DND-41 (cell line): ENCODE data around the gene MMP24.
"Not testable (repeated sequence)": the region's sequence is repeated elsewhere in the genome, so short reads cannot be mapped to it uniquely, and the experiment has no call there.

Experiments
- ATAC-seq: fragments of 200-7000 bp; cut with Tn5 transposase; 3 replicates; pipeline ENCODE4 v1.9.1; 2021; ENCODE audit warnings: low read depth; ENCODE audit not compliant: insufficient read depth
- DNase-seq: peaks from one replicate; pipeline ENCODE4 v3.0.0-alpha.2; 2020
- H2AFZ ChIP-seq: 2 replicates; pipeline ENCODE4 v1.6.0; 2012; ENCODE audit warnings: low read depth, low read length
- H3K27ac ChIP-seq: 2 replicates; pipeline ENCODE4 v1.5.1; 2012; ENCODE audit warnings: low read length, inconsistent platforms
- H3K27me3 ChIP-seq: fragments of 200-600 bp; sonication (generic); 2 replicates; pipeline ENCODE4 v1.6.0; 2012; ENCODE audit warnings: low read length, mild to moderate bottlenecking, inconsistent platforms; ENCODE audit not compliant: insufficient read depth, poor library complexity
- H3K36me3 ChIP-seq: 2 replicates; pipeline ENCODE4 v1.5.1; 2012; ENCODE audit warnings: low read length, inconsistent platforms; ENCODE audit not compliant: insufficient read depth
- H3K4me1 ChIP-seq: 2 replicates; pipeline ENCODE4 v1.5.1; 2012; ENCODE audit warnings: mild to moderate bottlenecking, low read length; ENCODE audit not compliant: insufficient read depth
- H3K4me2 ChIP-seq: 2 replicates; pipeline ENCODE4 v1.6.0; 2012; ENCODE audit warnings: mild to moderate bottlenecking, moderate library complexity, low read length, inconsistent platforms; ENCODE audit not compliant: insufficient read depth
- H3K4me3 ChIP-seq, 2 experiments: fragments of 200-600 bp in 1 of 2; shearing (Covaris generic) in 1 of 2; 2 replicates each; pipeline ENCODE4 v1.5.1; 2012 to 2016; ENCODE audit warnings: inconsistent platforms in 2 of 2, low read length in 2 of 2, mild to moderate bottlenecking in 2 of 2, low read depth in 1 of 2, moderate library complexity in 1 of 2
- H3K79me2 ChIP-seq: 2 replicates; pipeline ENCODE4 v1.6.0; 2012; ENCODE audit warnings: low read length, inconsistent platforms; ENCODE audit not compliant: insufficient read depth
- H3K9ac ChIP-seq: 2 replicates; pipeline ENCODE4 v1.6.0; 2012; ENCODE audit warnings: low read depth, mild to moderate bottlenecking, inconsistent platforms, low read length, moderate library complexity
- H3K9me3 ChIP-seq: 2 replicates; pipeline ENCODE4 v1.5.1; 2012; ENCODE audit warnings: low read length, moderate library complexity, mild to moderate bottlenecking, inconsistent platforms; ENCODE audit not compliant: insufficient read depth, severe bottlenecking
- H4K20me1 ChIP-seq: 2 replicates; pipeline ENCODE4 v1.6.0; 2012; ENCODE audit warnings: low read length; ENCODE audit not compliant: insufficient read depth
- CTCF ChIP-seq: IDR thresholded peaks from 2 replicates; pipeline ENCODE4 v1.5.1; 2012; ENCODE audit warnings: borderline replicate concordance, low read length, moderate library complexity, mild to moderate bottlenecking; ENCODE audit not compliant: poor library complexity, severe bottlenecking; ENCODE audit errors: extremely low read depth
- EZH2 ChIP-seq: IDR thresholded peaks from 3 replicates; pipeline ENCODE4 v1.6.1; 2012; ENCODE audit warnings: borderline replicate concordance, low read depth, mild to moderate bottlenecking, moderate library complexity, low read length, inconsistent platforms; ENCODE audit not compliant: severe bottlenecking

Gene MMP24

GRCh38 chr20:35190556-35190955 lies 35.9 kb upstream of the MMP24 start:
- ATAC-seq, result no peak
- H3K4me1 ChIP-seq, result no peaks in the 10 kb centered on the region
- no peak overlapping the region for H3K9ac ChIP-seq
- H3K4me2 ChIP-seq, result no peak overlapping the region
- no peaks in the 10 kb centered on the region for H3K9me3 ChIP-seq
- H3K27me3 ChIP-seq, result no peaks in the 10 kb centered on the region
- no peaks in the 10 kb centered on the region for H3K79me2 ChIP-seq
- H3K4me3 ChIP-seq, result no peak overlapping the region
- H2AFZ ChIP-seq, result no peak overlapping the region
- H4K20me1 ChIP-seq, result no peaks in the 10 kb centered on the region
- no peaks in the 10 kb centered on the region for H3K36me3 ChIP-seq
- H3K27ac ChIP-seq, result no peak overlapping the region
- TF ChIP-seq EZH2, result no peak
- no peak for DNase-seq

GRCh38 chr20:35191419-35192117 lies 34.9 kb upstream of the MMP24 start:
- Histone ChIP-seq H3K4me1 (no peaks in the 10 kb centered on the region), H4K20me1 (no peaks in the 10 kb centered on the region), H3K27me3 (no peaks in the 10 kb centered on the region), H3K9me3 (peaks cover 4% of the 10 kb centered on the region), H3K27ac (no peak overlapping the region), H3K4me2 (no peak overlapping the region), H3K4me3 (no peak overlapping the region), H3K36me3 (no peaks in the 10 kb centered on the region), H2AFZ (no peak overlapping the region), H3K79me2 (no peaks in the 10 kb centered on the region), H3K9ac (no peak overlapping the region)
- DNase-seq, result no peak
- no peak for ATAC-seq
- TF ChIP-seq CTCF (no peak), EZH2 (no peak)

GRCh38 chr20:35192118-35192872 lies 34.2 kb upstream of the MMP24 start:
- ATAC-seq, result no peak

GRCh38 chr20:35193031-35193791 lies 33.3 kb upstream of the MMP24 start:
- not testable (repeated sequence) for H3K9ac ChIP-seq, H3K4me1 ChIP-seq, H3K27me3 ChIP-seq, H4K20me1 ChIP-seq, H3K4me2 ChIP-seq, H3K79me2 ChIP-seq, H2AFZ ChIP-seq, H3K4me3 ChIP-seq, DNase-seq, H3K36me3 ChIP-seq, H3K27ac ChIP-seq, ATAC-seq, H3K9me3 ChIP-seq

More at GRCh38 chr20:35192118-35192872, 34.2 kb upstream of the MMP24 start:
- H3K9ac ChIP-seq, result no peak overlapping the region
- TF ChIP-seq EZH2, result no peak
- TF ChIP-seq CTCF, result no peak
- H3K36me3 ChIP-seq, result no peaks in the 10 kb centered on the region
- H4K20me1 ChIP-seq, result no peaks in the 10 kb centered on the region
- H3K4me3 ChIP-seq, result no peak overlapping the region
- no peaks in the 10 kb centered on the region for H3K4me1 ChIP-seq
- DNase-seq, result no peak
- no peak overlapping the region for H3K27ac ChIP-seq
- no peak overlapping the region for H2AFZ ChIP-seq
- H3K4me2 ChIP-seq, result no peak overlapping the region
- peaks cover 4% of the 10 kb centered on the region for H3K9me3 ChIP-seq
- no peaks in the 10 kb centered on the region for H3K27me3 ChIP-seq
- no peaks in the 10 kb centered on the region for H3K79me2 ChIP-seq
